HepG2 (cell line): ENCODE results near the gene CAMK1D.

Experiments used
- ARNTL ChIP-seq: sonication (generic); formaldehyde crosslinking; IDR thresholded peaks from 2 replicates; pipeline ENCODE4 v1.4.0; 2020; ENCODE audit warnings: mild to moderate bottlenecking, missing genetic modification reagents
- CCAR2 ChIP-seq: fragments of 200-400 bp; formaldehyde crosslinking; optimal IDR thresholded peaks from 2 replicates; pipeline ENCODE3; 2018; ENCODE audit warnings: low read depth, mild to moderate bottlenecking, low read length, moderate library complexity
- CREB1 ChIP-seq, 2 experiments: fragments of 450-650 bp in 1 of 2; IDR thresholded peaks; 2 replicates each; pipeline ENCODE4 v1.6.1; 2016 to 2017; ENCODE audit warnings: control low read depth in 1 of 2, mild to moderate bottlenecking in 1 of 2, missing compliant biosample characterization in 1 of 2, missing genetic modification characterization in 1 of 2
- CTCF ChIP-seq: sonication (generic); formaldehyde crosslinking; IDR thresholded peaks from 2 replicates; pipeline ENCODE4 v1.5.0; 2020; ENCODE audit warnings: mild to moderate bottlenecking, missing genetic modification reagents, moderate library complexity
- JUN ChIP-seq: sonication (generic); formaldehyde crosslinking; IDR thresholded peaks from 2 replicates; pipeline ENCODE4 v1.4.0; 2020; ENCODE audit warnings: mild to moderate bottlenecking, missing genetic modification reagents
- PHF5A ChIP-seq: IDR thresholded peaks from one replicate; pipeline ENCODE4 v1.6.1; 2018; ENCODE audit warnings: low read depth, missing genetic modification reagents; ENCODE audit not compliant: unreplicated experiment

- no peak for TF ChIP-seq CREB1 (IDR thresholded peaks at IDR 0.05)
- TF ChIP-seq CREB1 (CRISPR knock-in tag; IDR thresholded peaks at IDR 0.05), result no peak
- no peak for TF ChIP-seq JUN
- TF ChIP-seq CTCF, result no peak
- TF ChIP-seq PHF5A, result no peak
- TF ChIP-seq CCAR2, result no peak
- no peak for TF ChIP-seq ARNTL (CRISPR knock-in tag)
Observed at GRCh38 chr10:12691596-12691995, 342.2 kb downstream of the CAMK1D start.
